ENCODE data around the gene TOR2A. TPM values are rescaled to one million over a fixed set of nuclear protein-coding genes. Genes with fewer than 3 reads are reported as not detected.
A peak's percentile ranks its signal among the peaks of the same experiment; 100 is the strongest.

The TOR2A gene
- total RNA-seq, 4 donors from 2014 or later = 8.9 to 23.1 (median 14.2) TPM

DNA sequence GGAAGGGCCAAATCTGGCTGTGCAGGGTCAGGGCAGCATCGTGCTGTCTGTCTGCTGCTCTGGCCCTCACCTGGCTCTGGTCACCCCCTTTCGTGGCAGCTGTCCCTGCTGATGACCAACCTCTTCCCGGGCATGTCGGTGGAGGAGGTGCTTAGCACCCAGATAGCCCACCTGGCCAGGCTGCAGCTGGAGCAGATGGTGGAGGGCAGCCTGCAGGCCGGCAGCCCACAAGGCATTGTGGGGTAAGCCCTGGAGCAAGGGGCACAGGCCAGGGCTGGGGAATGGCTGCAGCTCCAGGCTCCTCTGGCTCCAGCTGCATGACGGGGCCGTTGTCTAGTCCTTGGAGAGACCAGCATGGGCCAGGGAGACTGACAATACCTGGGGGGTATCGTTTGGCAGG is 8.2 kb downstream of the TOR2A start:
- WGBS, 2 donors = 74 to 84% methylated on average over 5 of the region's 8 CpGs
- Histone ChIP-seq H3K27me3 (no peaks in the 10 kb centered on the region), H3K27ac (no peak overlapping the region), H3K9me3 (no peaks in the 10 kb centered on the region), H3K36me3 (peaks cover 0 to 3% of the 10 kb centered on the region in 2 donors), H3K4me3 (replicated peaks in 1 of 3) (no peak overlapping the region), H3K4me1 (peaks cover 15 to 19% of the 10 kb centered on the region in 2 donors)
- intact Hi-C loops (cut with DNase I) = no loop called here
- TF ChIP-seq, protein P1, sequence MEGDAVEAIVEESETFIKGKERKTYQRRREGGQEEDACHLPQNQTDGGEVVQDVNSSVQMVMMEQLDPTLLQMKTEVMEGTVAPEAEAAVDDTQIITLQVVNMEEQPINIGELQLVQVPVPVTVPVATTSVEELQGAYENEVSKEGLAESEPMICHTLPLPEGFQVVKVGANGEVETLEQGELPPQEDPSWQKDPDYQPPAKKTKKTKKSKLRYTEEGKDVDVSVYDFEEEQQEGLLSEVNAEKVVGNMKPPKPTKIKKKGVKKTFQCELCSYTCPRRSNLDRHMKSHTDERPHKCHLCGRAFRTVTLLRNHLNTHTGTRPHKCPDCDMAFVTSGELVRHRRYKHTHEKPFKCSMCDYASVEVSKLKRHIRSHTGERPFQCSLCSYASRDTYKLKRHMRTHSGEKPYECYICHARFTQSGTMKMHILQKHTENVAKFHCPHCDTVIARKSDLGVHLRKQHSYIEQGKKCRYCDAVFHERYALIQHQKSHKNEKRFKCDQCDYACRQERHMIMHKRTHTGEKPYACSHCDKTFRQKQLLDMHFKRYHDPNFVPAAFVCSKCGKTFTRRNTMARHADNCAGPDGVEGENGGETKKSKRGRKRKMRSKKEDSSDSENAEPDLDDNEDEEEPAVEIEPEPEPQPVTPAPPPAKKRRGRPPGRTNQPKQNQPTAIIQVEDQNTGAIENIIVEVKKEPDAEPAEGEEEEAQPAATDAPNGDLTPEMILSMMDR (IDR thresholded peaks at IDR 0.05) = no peak
- TF ChIP-seq POLR2A (IDR thresholded peaks at IDR 0.05) = no peak
- no peak for DNase-seq

DNA sequence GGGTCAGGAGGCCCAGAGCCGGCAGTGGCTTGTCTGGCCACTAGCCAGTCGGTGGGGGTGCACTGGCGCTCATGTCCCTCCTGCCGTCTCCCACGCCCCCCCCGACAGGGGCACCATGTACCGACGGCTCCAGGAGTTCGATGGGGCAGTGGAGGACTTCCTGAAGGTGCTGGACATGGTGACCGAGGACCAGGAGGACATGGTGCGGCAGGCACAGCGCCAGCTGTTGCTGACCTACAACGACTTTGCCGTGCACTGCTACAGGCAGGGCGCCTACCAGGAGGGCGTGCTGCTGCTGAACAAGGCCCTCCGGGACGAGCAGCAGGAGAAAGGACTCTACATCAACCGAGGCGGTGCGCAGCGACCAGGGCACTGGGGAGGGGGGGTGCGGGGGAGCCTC is 11.1 kb downstream of the TOR2A start:
- Histone ChIP-seq H3K9me3 (no peaks in the 10 kb centered on the region), H3K4me1 (peaks cover 15 to 19% of the 10 kb centered on the region in 2 donors), H3K4me3 (replicated peaks in 1 of 3) (no peak overlapping the region), H3K27ac (peak overlapping the region; percentile 34 to 65 (median 59)), H3K27me3 (no peaks in the 10 kb centered on the region), H3K36me3 (no peaks in the 10 kb centered on the region)
- intact Hi-C loops (cut with DNase I) = no loop called here
- no peak for TF ChIP-seq POLR2A (IDR thresholded peaks at IDR 0.05)
- TF ChIP-seq, protein P1 (IDR thresholded peaks at IDR 0.05) = no peak
- 20 to 32% methylated on average over 18 to 22 of the region's 23 CpGs for WGBS, 2 donors
- DNase-seq = peak; percentile 79 to 80

- no peaks in the 10 kb centered on the region for H3K9me3 ChIP-seq
- peak; percentile 70 to 72 for DNase-seq
- peaks cover 15 to 19% of the 10 kb centered on the region in 2 donors for H3K4me1 ChIP-seq
- H3K4me3 ChIP-seq (replicated peaks in 1 of 3) = no peak overlapping the region
- peak overlapping the region in 2 of 3 donors; percentile 59 to 65 for H3K27ac ChIP-seq
- intact Hi-C loops (cut with DNase I) = no loop called here
- H3K27me3 ChIP-seq = no peaks in the 10 kb centered on the region
- no peak for TF ChIP-seq POLR2A (IDR thresholded peaks at IDR 0.05)
- TF ChIP-seq, protein P1 (IDR thresholded peaks at IDR 0.05) = no peak
- no peaks in the 10 kb centered on the region for H3K36me3 ChIP-seq
- WGBS, 2 donors = 71% methylated on average over 4 to 5 of the region's 5 CpGs
Observed at GRCh38 chr9:127723444-127723843, 11.7 kb downstream of the TOR2A start.

GRCh38 chr9:127723013-127723412 is 12.1 kb downstream of the TOR2A start:
- DNase-seq = no peak
- Histone ChIP-seq H3K36me3 (no peaks in the 10 kb centered on the region), H3K27me3 (no peaks in the 10 kb centered on the region), H3K9me3 (no peaks in the 10 kb centered on the region), H3K4me1 (peaks cover 15 to 19% of the 10 kb centered on the region in 2 donors), H3K4me3 (replicated peaks in 1 of 3) (no peak overlapping the region), H3K27ac (peak overlapping the region in 1 of 3 donors; percentile 59)
- intact Hi-C loops (cut with DNase I) = no loop called here
- WGBS, 2 donors = 89 to 95% methylated on average over 7 to 13 of the region's 13 CpGs
- TF ChIP-seq POLR2A (IDR thresholded peaks at IDR 0.05) = no peak
- TF ChIP-seq, protein P1 (IDR thresholded peaks at IDR 0.05) = no peak

DNA sequence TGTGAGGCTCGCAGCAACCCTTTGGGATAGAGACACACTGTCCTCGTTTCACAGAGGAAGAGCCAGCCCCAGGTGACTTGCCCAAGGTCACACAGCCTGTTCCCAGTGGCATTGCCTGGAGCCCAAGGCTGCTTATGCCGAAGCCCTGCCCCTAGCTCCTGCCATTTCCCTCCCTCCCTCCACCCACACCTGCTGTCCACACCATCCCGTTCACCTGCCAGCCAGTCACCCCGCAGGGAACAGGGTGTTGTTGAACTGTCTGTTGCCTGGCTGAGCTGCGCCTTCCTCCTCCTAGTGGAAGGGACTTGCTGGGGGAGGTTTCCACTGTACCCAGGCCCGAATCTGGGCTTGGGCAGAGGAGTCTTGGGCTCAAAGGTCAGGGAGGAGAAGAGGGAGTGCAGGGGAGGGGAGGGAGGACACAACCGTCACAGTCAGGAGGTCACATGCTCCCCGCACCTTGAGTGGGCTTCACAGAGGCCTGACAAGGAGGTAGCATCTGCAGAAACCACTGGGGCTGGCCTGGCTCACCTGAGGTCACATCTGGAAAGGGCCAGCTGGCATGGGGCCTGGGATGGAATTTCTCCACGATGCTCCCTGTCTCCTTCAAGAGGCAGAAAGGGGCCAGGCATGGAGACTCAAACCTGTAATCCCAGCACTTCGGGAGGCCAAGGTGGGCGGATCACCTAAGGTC is 12.9 kb downstream of the TOR2A start:
- Histone ChIP-seq H3K9me3 (no peaks in the 10 kb centered on the region), H3K4me3 (replicated peaks in 1 of 3) (no peak overlapping the region), H3K36me3 (no peaks in the 10 kb centered on the region), H3K4me1 (peaks cover 15 to 25% of the 10 kb centered on the region in 2 donors), H3K27me3 (no peaks in the 10 kb centered on the region), H3K27ac (no peak overlapping the region)
- TF ChIP-seq, protein P1 (IDR thresholded peaks at IDR 0.05) = no peak
- intact Hi-C loops (cut with DNase I) = no loop called here
- no peak for DNase-seq
- WGBS, 2 donors = 76 to 83% methylated on average over 10 to 12 of the region's 12 CpGs

Data from thyroid gland (tissue), 4 donors.